ENCODE results near the gene TSPYL1.
"Not testable (repeated sequence)": the region's sequence is repeated elsewhere in the genome, so short reads cannot be mapped to it uniquely, and the experiment has no call there.

Gene TSPYL1

DNA sequence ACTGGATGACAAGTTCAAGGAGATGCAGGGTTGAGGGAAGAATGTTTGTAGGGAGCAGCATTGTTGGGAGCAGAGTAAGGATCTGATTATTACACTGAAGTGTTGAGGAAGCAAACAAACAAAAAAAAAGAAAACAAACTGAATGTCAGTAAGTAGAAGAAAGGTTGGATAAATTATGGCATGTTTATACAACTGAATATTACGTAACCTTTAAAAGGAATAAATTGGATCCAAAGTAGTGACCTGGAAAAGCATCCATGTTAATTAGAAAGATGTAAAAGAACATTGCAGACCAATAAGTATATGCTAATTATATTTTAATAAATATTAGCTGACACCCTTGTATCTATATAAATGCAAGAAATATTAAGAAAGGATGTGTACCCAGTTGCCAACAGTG is 12.8 kb upstream of the TSPYL1 start:
- no peak for DNase-seq

DNA sequence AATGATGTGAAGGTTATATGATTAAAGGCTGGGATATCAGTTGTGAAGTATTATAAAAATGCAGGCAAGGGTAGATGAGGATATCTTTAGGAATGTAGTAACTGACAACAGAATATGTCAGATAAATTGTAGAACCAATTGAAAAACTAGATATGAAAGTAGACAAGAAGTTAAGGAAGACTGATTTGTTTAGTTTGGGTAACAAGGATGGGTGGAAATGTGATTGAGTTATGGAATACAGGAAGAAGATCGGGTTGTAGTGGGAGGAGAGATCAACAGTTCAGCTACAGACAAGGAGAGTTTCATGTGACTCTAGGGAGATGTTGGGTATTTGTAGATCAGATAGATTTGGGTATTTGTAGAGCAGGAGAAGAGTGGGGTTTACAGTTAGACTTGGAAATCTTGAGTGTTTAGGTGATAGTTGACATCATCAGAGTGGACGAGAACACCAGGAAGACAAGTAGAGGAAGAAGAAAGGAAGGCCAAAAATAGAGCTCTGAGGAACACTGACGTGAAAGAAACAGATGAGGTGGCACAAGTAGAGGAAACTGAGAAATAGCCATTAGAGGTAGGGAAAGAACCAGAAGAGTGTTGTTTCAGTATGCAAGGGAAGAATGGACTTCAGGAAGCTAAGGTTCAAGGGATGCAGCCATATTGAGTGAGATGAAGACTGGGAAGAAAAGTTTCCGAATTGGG is 12.1 kb upstream of the TSPYL1 start:
- DNase-seq: no peak

DNA sequence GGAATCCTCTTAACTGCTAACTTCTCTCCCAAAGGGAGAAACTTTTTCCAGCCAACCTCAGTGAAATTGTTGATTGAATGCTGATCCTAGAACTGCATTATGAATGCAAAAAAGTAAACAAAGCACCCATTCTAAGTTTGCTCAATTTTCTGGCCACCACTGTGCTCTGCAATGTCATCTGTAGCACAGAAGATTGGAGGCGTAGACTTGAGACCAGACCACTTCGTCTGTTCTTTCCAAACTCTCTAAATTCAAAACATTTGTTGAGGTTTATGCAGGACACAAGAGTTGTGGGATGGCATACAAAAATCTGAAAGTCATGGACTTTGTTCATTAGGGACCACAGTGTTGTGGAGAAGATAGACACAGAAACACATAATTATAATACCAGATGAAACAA is 11.1 kb upstream of the TSPYL1 start:
- DNase-seq: no peak

DNA sequence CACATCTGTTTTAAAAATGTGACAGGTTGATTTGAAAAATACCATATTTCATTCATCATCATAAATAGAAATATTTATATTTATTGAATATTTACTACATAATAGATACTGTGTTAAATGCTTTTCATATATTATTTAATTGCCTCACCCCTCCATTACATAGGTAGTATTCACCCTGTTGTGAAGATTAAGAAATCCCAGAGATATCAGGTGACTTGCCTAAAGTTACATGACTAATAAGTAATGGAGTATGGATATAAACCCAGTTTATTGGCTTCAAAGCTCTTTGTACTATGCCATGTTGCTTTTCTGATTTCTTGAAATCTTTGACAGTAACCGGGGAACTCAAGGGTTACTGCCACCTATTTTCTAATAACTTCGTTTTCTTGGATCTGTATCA is 10.1 kb upstream of the TSPYL1 start:
- DNase-seq: no peak

DNA sequence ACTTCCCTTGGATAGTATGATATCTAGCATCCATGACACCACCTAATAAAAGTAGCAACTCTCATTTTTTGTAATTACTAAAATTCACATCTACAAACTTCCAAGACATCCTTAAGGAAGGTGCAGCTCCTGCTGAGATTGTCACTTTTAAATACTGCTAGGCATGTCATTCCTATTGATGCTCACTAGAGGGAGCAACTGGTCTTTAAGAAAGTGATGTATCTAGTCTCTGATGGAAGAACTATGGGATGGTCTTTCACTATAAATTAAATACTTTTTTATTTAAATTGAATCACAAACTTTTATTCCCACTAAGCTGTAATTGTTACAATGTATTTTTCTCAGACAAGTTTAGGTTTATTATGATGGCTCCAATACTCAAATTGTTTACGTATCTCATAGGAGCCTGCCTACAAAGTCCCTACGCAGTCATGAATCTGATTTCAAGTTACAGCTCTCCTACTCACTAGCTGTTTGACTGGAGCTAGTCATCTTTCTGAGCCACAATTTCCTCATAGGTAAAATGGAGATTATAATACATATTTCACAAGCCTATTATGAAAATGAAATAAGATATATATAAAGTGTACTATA is 8.1 kb upstream of the TSPYL1 start:
- DNase-seq: no peak

DNA sequence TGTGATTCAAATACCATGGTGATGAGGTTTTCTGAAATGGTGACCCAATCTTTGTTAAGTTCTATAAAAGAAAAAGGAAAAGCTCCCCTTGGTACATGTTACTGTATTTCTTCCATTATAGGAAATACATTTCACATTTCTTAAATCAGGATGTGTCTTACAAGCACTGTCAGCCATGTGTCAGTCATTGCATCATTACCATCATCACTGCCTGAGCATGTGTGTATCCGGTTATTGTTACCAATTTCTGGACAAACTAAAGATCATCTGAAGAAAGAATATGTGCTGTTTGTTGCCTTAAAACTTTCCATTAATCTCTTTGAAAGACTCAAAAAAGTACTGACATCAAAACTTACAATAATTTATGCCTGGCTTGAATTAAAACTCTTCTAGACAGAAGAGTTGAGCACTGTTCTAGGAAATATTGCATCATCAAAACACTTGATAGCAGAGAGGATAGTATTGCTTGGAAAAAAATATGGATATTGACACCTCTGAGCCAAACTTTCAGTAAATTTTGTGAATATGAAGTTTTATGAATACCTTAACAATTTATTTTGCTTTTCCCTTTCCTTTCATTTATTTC is 7.1 kb upstream of the TSPYL1 start:
- no peak for DNase-seq

DNA sequence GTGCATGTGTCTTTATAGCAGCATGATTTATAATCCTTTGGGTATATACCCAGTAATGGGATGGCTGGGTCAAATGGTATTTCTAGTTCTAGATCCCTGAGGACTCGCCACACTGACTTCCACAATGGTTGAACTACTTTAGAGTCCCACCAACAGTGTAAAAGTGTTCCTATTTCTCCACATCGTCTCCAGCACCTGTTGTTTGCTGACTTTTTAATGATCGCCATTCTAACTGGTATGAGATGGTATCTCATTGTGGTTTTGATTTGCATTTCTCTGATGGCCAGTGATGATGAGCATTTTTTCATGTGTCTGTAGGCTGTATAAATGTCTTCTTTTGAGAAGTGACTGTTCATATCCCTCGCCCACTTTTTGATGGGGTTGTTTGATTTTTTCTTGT is 5.3 kb upstream of the TSPYL1 start:
- DNase-seq: not testable (repeated sequence)

DNA sequence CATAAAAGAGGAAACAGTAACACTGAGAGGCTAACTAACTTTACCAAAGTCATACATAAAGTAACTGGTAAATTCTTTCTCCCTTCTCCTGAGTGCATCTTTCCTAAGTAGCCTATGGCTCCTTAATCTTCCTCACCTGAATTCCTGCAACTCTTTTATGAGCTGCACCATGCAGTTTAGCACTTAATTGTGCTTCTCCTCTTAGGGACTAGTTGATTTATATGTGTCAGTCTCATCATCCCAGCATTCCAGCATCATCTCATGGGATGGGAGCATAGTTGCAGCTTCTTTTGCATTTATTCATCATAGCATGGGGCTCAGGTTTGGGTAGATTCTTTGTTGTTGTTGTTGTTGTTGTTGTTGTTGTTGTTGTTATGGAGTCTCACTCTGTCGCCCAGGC is 3.5 kb upstream of the TSPYL1 start:
- no peak for DNase-seq

DNA sequence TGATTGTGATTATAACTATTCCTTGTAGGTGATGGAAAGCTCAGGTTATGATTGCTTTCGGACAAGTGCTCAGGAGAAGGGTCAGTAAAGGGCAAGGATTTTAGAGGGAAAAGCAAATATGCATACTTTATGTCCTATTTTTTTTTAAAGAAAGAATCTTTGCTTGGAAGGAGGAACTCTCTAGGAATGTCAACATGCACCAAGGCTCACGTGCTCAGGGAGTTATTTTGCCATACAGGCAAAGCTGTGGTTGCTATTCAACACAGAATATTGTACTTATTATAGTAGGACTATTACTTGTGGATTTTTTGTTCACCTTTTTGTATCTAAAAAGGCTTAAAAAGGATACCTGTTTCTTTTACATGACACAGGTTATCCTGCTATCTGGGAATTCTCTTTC is 3.0 kb upstream of the TSPYL1 start:
- DNase-seq: no peak

DNA sequence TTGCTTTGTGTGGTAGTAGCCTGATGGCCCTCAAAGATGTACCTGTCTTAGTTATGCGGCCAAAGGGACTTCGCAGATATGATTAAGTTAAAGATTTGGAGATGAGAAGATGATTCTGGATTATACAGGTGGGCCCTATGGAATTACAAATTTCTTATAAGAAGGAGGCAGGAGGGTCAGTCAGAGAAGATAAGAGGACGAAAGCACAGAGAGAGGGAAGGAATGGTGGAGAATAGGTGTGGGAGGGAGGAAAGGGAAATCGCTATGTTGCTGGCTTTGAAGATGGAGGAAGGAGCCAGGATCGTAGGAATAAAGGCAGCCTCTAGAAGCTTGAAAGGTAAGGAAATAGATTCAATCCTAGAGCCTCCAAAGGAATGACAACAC is 1.2 kb upstream of the TSPYL1 start:
- no peak for DNase-seq

DNA sequence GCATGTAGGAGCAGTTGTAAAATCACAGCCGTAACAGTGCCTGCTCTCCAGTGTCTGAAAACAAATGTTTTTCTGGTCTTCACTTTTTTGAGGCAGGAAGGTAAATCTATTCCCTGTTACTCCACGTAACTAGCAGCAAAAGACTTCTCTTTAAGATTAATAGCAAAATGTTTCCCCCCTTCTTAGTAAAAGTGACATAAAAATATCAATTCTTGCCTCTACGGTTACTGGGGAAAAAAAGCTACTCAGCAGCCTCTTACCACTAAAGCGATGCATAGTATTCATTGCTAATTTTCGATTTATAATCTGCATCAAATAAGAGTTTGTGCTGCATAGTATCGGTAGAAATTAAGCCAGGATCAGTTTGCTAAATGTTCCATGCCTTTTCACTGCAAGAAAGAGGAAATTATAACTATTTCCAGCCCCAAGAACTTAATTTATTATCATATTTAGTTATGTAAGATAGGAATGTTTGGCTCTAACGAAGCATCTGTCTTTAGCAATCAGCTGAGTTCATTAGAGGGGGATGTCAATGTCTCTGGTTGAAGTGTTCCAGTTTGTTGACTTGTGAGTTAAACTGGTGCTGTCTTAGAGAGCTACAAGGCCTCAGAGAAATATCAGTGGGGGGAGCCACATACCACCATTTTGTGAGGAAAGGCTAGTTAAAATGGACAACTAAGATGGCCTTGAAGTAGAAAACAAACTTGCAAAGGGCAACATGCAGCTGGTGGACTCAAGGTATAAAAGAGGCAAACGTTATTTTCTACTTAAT is 617 bp upstream of the TSPYL1 start:
- no peak for DNase-seq

DNA sequence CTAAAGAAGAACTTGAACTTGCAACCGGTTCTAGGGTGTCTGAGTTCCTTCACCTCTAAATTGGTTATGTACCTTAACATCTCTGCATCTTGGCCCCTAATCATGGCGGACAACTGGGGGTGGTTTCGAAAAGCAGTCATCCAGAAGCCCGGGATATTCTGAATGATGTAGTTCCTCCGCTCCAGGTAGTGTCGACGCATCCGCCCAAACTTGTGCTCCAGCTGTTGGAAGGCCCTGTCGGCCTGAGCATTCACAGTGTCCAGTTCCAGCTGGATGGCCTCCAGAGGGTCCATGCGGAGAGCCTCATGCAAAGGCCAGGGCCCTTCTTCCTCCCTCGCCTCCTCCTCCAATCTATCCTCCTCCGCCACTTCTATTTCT is 887 bp downstream of the TSPYL1 start:
- DNase-seq: no peak

DNA sequence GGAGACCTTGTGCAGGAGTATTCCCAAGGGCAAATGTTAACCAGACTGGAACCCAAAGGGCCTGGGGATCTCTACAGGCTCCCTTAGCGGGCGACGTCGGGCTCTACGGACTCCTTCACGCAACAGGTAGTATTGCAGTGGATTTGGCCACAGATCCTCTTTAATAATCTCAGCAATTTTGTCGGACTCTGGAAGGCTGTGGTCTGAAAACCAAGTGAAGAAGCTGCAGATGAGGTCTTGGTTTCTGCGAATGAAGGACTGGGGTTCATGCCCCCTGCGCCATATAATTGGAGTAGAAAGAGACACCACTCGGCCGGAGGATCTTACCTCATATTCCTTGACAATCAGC is 1.3 kb downstream of the TSPYL1 start:
- DNase-seq: no peak

DNA sequence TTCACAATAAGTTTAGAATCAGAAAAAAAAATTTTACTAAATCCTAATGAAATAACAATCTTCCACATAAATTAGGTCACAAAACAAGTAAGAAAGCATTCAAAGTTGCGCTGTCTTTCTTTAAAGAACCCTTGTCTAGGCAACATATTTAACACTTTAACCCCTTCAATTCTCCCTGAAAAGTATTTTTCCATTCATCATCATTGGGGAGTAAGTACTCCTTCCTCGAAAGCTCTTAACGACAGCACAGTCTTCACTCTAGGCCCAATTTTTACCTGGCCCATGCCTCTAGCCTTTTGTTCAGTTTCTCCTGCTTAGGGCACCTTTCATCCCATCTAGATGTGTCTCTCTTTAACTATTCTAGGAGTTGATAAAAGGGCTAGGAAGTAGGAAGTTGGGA is 2.6 kb downstream of the TSPYL1 start:
- DNase-seq: no peak

DNA sequence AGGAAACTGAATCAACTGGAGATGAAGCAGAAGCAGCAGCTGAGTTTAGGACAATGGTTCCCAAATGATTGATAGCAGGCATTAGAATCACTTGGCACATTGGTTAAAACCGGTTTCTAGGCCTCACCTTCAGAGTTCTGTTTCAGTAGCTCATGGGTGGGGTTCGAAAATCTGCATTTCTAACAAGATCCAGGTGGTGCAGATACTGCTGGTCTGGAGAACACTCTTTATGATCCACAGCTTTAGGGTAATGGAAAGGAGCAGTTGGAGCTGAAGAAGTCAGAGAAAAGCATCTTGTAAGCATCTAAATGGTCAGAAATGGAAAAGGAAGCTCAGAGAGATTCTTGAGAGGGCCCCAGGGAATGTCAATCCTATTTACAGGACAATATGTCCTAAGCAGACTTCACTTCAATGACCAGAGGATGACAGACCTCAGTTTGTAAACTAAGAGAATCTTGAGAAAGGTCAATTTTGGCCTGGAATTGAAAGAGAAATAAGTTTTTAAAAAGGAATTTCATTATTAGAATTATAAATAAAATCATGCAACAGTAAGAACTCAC is 8.5 kb downstream of the TSPYL1 start:
- no peak for DNase-seq

DNA sequence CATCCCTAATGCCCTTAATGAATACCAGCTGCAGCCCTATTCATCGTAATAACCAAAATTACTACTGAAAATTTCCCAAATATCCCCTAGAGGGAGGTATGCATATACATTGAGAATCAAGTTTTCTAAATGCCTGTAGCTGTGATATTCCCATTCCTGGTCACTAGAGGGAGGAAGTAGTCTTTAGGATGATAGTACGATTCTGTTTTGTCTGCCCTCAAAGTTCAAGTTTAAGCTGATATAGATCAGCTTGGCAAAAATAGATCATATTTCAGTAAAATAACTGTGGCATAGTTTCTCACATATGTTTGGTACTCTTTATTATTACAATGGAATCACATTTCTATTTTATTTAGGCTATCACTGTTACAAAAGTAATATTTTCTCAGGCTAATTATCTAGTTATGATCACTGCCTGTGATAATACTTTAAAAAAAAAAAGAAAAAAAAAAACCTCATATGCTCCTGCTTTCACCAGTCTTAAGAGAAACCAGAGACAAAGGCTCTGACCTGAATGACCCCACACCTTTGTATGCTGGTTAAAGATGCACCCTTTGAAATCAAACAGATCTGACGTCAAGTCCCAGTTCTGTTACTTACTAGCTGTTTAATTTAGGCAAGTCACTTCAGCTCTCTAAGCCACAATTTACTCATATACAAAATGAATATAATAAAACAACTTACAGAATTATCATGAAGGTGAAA is 11.0 kb downstream of the TSPYL1 start:
- DNase-seq: no peak

DNA sequence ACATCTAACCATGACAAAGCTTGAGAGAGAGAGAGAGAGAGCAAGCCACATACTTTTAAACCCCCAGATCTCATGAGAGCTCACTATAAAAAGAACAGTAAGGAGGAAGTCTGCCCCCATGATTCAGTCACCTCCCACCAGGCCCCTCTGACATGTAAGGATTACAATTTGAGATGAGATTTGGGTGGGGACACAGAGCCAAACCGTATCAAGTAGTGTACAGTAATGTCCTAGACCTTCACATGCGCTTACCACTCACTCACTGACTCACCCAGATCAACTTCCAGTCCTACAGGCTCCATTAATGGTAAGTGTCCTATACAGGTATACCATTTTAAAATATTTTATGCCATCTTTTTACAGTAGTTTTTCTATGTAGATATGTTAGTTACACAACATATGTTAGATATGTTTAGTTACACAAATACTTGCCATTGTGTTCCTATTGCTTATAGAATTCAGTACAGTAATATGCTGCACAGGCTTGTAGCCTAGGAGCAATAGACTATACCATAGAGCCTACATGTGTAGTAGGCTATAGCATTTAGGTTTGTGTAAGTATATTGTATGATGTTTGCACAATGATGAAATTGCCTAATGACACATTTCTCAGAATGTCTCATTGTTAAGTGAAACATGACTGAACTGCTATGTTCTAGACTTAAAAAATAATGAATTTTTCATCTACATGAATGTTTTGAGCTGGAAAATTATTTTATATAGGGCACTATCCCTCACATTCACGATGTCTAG is 11.7 kb downstream of the TSPYL1 start:
- DNase-seq: no peak

DNA sequence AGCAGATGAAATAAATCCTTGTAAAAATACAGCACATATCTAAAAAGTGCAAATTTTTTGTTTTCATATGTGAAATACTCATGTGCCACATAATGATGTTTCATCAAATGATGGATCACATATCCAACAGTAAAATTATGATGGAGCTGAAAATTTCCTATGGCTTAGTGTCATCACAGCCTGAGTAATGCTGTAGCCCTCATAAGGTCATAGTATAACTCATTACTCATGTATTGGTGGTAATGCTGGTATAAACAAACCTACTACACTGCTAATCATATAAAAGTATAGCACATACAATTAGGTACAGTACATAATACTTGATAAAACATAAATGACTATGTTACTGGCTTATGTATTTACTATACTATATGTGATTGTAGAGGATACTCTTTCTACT is 12.9 kb downstream of the TSPYL1 start:
- DNase-seq: no peak

DNA sequence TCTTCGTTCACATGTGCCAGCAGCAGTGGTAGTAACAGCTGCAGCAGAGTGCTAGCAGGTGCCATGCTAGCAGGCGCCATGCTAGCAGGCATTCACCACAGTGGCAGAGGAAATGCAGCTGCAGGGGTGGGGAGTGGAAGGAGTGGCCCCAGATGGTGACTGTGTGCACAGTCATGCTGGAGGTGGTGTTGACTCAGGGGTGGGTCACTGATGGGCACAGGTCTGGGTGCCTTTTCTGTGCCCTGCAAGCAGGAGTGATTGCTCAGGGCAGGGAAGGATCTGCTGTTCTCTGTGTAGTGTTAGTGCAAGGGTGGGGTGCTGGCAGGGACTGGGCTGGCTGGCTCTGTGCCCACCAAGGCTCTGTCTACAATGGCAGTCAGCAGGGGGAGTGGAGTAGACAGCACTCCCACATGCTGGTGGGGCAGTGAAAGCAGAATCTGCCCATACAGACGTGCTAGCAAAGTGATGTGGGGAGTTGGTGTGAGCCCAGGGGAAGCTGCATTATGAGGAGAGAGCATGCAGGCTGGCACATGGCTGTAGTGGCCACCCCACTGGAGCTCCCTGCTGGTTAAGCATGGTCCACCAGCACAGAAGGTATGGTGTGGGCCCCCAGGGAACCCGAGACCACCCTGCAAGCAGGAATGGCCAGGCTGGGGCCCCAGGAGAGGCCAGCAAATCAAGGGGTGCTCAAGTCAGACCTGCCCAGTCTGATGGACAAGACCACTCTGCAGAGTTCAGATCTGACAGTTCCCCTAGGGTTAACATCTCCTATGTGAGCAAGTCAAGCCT is 14.5 kb downstream of the TSPYL1 start:
- no peak for DNase-seq

DNA sequence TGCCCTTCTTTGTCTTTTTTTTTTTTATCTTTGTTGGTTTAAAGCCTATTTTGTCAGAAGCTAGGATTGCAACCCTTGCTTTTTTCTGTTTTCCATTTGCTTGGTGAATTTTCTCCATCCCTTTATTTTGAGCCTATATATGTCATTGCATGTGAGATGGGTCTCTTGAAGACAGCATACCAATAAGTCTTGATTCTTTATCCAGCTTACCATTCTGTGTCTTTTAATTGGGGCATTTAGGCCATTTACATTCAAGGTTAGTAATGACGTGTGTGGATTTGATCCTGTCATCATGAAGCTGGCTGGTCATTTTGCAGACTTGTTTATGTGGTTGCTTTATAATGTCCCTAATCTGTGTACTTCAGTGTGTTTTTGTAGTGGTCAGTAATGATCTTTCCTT is 16.4 kb downstream of the TSPYL1 start:
- no peak for DNase-seq

DNA sequence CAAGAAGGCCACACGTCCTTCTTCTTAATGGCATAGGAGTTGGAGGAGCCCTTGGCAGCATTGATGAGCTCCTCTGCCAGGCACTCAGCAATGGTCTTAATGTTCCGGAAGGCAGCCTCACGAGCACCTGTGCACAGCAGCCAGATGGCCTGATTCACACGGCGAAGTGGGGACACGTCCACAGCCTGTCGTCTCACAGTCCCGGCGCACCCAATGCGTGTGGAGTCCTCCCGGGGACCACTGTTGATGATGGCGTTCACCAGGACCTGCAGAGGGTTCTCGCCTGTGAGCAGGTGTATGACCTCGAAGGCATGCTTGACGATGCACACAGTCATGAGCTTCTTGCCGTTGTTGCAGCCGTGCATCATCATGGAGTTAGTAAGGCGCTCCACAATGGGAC is 21.2 kb downstream of the TSPYL1 start:
- DNase-seq: no peak

DNA sequence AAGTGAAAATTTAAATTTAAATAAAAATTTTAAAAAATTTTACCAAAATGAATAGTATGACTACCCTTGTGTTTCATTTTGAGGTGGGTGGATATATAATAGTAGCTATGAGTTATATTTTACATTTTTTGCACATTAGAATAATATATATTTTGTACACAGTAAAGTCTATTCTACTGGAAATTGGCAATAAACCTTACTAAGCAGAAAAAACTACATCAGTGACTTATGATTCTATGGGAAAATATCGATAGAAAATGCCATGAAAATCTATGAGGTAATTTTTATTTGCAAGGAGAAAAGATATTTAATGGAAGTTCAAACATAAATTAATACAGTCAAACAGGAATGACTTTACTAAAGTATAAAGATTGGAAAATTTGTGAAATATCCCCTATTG is 23.0 kb downstream of the TSPYL1 start:
- DNase-seq: no peak
